ENCODE results near the gene MEI4.
"Not testable (repeated sequence)": the region's sequence is repeated elsewhere in the genome, so short reads cannot be mapped to it uniquely, and the experiment has no call there.

The MEI4 gene

DNA sequence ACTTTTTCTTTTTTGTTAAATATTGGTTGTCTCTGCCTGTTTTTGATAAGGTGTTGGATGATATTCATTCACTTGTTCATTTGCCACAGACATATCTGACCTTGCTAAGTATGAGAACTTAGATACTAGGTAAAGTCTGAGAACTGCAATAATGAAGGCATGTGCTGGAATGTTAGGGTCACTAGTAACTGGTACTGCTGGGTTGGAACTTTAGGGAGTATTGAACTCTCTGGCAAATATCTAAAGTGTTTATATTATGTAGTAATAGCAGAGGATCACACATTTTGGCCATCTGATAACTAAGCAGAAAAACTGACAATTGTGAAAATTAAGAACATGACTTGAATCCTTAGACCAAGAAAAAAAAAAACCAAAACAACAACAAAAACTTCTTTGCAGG lies 162.7 kb downstream of the MEI4 start:
- no peak for DNase-seq (ENCODE audit: low read depth)

- no peak for DNase-seq (ENCODE audit: low read depth)
These were observed 164.0 kb downstream of the MEI4 start for GRCh38 chr6:77816766-77817270.

DNA sequence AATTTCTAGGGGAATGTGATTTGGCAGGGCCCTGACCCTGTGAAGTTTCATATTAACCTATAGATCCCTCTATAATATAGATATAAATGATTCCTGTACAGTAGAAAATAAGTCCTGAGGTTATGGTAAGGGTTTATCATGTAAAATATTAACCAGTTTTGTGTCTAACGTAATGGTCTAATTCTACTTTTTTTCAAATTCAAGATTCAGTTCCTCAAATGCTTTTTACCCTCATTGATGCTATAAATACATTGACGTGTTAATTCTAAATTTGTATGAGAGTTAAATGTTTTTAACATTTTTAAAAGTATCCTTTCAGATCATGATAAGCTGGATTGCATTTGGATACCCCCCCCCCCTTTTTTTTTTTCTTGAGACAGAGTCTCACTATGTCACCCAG lies 169.4 kb downstream of the MEI4 start:
- no peak for DNase-seq (ENCODE audit: low read depth)

GRCh38 chr6:77825204-77825603 lies 172.4 kb downstream of the MEI4 start:
- no peak for DNase-seq (ENCODE audit: low read depth)

DNA sequence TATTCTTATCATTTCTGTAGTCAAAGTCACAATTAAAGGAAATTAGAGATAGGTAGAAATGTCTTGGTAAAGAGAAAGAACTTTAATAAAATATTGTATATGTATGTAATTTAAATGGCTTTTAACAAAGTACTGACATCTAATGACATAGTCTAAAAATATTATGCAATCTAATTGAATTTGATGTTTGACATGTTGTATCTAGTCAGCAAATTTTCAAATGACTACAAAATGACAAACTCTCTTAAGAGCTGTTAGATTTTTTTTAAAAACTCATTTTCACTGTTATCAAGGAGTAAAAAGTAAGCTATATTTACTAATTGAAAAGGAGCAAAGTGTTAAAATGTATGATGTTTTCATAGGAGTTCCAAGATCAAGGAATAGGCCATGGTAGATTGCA lies 176.9 kb downstream of the MEI4 start:
- DNase-seq (ENCODE audit: low read depth) = no peak

DNA sequence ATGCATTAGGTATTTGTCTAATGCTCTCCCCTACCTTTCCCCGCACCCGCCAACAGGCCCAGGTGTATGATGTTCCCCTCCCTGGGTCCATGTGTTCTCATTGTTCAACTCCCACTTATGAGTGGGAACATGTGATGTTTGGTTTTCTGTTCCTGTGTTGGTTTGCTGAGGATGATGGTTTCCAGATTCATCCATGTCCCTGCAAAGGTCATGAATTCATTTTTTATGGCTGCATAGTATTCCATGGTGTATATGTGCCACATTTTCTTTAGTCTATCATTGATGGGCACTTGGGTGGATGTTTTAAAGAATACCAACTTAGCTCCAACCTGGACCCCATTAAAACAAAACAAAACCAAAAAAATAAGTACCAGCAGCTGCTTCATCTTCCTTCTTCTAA lies 180.9 kb downstream of the MEI4 start:
- not testable (repeated sequence) for DNase-seq (ENCODE audit: low read depth)

DNA sequence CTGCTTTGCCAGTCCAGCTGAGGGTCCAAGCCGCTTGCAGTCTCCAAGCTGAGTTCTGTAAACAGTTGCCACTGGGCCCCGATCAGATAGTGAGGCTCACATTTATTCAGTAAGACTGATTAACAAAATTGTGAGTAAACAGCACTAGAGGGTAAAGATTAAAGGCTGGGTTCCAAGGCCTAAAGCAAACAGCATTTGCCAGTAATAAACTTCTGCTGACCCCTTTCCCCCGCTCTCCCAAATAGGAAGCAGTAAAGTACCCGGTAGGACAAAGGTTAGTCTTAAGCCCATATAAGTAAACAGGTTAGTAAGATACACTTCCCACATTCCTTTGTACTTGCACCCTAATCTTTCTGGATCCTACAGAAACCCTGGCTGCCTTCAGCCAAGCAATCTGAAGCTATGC lies 181.8 kb downstream of the MEI4 start:
- DNase-seq (ENCODE audit: low read depth) = no peak

DNA sequence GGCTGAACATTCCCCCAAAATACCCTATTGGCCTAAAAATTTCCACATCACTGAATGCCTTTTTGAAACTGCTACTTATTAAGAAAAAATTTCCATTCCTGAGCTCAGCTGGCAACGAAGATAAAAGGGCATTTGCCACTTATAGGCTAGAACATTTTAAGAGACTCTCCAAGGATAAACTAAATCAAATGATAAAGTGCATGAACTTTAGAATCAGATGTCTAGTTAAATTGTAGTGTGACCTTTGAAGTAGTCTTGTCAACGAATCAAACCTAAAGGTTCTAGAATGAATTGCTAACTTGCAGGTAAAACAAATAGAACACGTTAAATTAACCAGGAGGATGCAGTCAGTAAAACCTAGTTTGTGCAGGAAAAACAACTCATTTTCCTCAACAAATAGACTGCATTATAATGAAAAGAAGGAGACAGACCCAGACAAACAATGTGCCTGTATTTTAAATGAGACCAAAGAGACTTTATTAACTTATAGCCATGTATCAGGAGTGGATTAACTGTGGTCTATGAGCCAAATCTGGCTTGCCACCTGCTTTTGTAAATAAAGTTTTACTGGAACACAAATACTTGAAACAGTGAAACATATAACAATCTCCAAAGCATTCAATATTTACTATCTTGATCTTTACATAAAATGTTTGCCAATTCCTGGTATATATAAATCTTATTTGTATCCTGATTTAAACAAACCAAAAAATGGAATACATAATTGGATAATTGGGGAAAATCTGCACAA lies 184.4 kb downstream of the MEI4 start:
- no peak for DNase-seq (ENCODE audit: low read depth)

DNA sequence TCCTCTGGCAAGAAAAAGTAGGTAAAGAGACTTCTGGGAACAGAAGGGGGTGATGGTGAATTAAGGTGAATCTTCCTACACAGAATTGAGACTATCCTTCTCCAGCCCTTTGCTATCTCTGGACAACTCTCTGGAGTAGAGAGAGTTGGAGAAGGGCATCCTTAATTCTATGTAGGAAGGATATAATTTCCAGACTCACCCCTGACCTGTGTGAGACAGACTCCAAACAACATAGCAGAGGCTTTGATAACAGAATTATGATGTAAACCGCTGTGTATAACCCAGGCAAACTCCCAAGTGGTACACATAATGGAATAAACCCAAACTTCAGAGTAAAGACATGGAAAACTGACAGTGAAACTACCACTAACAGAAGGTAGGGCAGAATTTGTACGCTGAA lies 186.5 kb downstream of the MEI4 start:
- DNase-seq (ENCODE audit: low read depth) = no peak

- DNase-seq (ENCODE audit: low read depth) = no peak
These were observed 192.0 kb downstream of the MEI4 start for GRCh38 chr6:77844822-77845221.

GRCh38 chr6:77853401-77853800 lies 200.6 kb downstream of the MEI4 start:
- no peak for DNase-seq (ENCODE audit: low read depth)

GRCh38 chr6:77856391-77856790 lies 203.6 kb downstream of the MEI4 start:
- DNase-seq (ENCODE audit: low read depth) = no peak

DNA sequence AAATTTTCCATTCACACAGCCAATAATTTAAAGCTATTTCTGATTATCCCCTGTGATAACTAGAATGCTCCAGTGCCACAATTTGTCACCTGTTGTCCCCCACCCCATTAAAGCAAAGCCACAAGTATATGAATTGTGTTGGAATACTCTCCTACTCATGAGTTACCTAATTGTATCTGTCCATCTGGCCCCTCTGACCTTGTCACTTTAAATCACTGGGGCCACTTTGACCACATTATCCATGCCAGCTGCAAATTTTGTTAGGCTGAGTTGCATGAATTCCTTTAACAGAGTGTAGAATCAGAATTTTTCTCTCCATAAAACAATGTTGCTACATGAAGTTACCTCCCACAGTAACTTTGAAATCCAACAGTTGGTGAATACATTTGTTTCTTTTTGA lies 204.6 kb downstream of the MEI4 start:
- DNase-seq (ENCODE audit: low read depth) = no peak

DNA sequence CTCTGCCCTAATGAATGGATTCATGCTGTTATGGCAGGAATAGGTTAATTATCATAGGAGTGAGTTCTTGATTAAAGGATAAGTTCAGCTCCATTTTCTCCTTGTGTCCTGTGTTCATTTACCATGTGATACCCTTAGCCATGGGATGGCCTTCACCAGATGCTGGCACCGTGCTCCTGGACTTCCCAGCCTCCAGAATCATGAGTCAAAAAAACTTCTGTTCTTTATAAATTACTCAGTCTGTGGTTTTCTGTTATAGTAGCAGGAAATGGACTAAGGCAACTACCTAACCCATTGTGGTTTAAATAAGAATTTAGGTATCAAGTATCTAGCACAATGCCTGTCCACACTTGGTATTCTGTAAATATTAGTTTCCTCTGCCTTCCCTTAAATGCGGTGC lies 223.5 kb downstream of the MEI4 start:
- no peak for DNase-seq (ENCODE audit: low read depth)

DNA sequence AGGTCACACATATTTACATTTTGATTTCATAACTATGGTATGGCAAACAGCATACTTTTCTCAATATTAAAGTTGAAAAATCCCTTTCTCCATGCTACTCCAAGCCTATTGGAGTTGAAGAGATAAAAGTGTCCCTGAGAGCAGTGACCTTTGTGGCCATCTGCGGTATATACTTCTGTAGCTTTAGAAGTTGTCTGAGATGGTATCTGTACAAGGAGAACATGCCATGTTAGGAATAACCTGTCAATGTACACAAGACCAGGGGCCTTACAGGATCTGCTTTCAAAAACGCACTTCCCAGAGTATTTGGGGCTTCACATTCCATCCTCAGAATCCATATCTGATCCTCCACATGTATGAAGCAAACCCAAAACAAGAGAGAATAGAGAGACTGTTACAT lies 226.7 kb downstream of the MEI4 start:
- no peak for DNase-seq (ENCODE audit: low read depth)

DNA sequence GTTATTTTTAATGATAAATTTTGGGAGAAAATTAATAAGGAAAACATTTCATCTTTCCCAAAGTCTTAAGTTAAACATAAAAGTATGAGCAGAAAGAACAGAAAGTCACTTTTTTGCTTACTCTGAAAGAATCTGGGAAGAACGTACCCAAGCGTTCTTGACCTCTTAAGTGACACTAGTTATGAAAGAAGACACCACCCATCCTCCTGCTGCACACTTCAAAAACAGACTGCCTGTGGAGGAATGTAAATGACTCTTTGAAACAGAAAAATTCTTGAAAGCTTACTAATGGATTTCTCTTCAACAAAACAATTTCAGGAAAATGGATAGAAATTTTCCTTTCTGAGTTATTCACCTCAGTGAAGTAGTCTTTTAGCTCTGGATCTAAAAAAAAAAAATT lies 227.7 kb downstream of the MEI4 start:
- DNase-seq (ENCODE audit: low read depth) = no peak

DNA sequence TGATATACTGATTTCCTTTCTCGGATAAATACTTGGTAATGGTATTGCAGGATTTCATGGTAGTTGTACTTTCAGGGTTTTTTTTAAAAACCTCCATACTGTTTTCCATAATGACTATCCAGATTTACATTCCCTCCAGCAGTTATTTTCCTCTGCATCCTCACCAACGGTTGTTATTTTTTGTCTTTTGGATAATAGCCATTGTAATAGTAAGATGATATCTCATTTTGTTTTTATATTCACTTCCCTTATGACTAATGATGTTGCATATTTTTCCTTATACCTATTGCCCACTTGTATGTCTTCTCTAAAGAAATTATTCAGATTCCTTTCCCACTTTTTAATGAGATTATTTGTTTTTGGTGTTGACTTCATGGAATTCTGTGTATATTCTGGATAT lies 231.0 kb downstream of the MEI4 start:
- no peak for DNase-seq (ENCODE audit: low read depth)

- no peak for DNase-seq (ENCODE audit: low read depth)
These were observed 240.6 kb downstream of the MEI4 start for GRCh38 chr6:77893391-77893790.

GRCh38 chr6:77906070-77906469 lies 253.2 kb downstream of the MEI4 start:
- no peak for DNase-seq (ENCODE audit: low read depth)

GRCh38 chr6:77910826-77911225 lies 258.0 kb downstream of the MEI4 start:
- DNase-seq (ENCODE audit: low read depth) = no peak

- no peak for DNase-seq (ENCODE audit: low read depth)
These were observed 273.4 kb downstream of the MEI4 start for GRCh38 chr6:77926198-77926751.

DNA sequence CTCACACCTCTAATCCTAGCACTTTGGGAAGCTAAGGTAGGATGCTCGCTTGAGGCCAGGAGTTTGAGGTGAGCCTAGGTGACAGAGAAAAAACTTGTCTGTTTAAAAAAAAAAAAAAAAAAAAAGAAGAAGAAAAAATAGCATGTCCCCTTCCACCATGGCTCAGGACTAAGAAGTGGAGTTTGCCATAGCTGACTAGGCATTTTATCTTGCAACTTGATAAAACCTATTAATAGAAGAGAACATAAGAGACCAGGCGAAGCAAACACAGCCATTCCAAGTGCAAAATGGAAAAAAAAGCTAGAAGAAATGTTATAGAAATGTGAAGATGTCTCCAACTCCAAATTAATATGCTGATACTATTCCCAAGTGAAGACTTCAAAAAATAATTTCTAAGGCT lies 277.5 kb downstream of the MEI4 start:
- DNase-seq (ENCODE audit: low read depth) = no peak

GRCh38 chr6:77930952-77931351 lies 278.1 kb downstream of the MEI4 start:
- DNase-seq (ENCODE audit: low read depth) = no peak

DNA sequence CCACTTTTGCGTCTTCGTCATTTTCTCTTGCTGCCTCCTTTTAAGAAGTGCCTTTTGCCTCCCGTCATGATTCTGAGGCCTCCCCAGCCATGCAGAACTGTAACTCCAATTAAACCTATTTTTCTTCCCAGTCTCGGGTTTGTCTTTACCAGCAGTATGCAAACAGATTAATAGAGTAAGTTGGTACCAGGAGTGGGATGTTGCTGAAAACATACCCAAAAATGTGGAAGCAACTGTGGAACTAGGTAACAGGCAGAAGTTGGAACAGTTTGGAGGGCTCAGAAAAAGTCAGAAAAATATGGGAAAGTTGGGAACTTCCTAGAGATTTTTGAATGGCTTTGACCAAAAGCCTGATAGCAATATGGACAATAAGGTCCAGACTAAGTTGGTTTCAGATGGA lies 309.2 kb downstream of the MEI4 start:
- DNase-seq (ENCODE audit: low read depth) = no peak
